ENCODE measurements around the gene DOK5. TPM values are rescaled to one million over a fixed set of nuclear protein-coding genes. Genes with fewer than 3 reads are reported as not detected.

Gene DOK5
- total RNA-seq, 4 donors from 2014 or later = 4.7 to 10.9 (median 7.3) TPM

- H3K9me3 ChIP-seq = no peaks in the 10 kb centered on the region
- H3K36me3 ChIP-seq = no peaks in the 10 kb centered on the region
- no peak overlapping the region for H3K27ac ChIP-seq
- intact Hi-C loops (cut with DNase I) = no loop called here
- H3K4me1 ChIP-seq = no peaks in the 10 kb centered on the region
- H3K27me3 ChIP-seq = no peaks in the 10 kb centered on the region
- H3K4me3 ChIP-seq (replicated peaks in 1 of 3) = no peak overlapping the region
- no peak for DNase-seq
- TF ChIP-seq POLR2A (IDR thresholded peaks at IDR 0.05) (no peak), CTCF (IDR thresholded peaks at IDR 0.05) (no peak)
- WGBS, 2 donors = 48 to 57% methylated on average over 3 of the region's 3 CpGs
These were observed 74.4 kb downstream of the DOK5 start for GRCh38 chr20:54549658-54550326.

GRCh38 chr20:54550776-54551396, 75.5 kb downstream of the DOK5 start:
- H3K36me3 ChIP-seq = no peaks in the 10 kb centered on the region
- TF ChIP-seq POLR2A (IDR thresholded peaks at IDR 0.05) (no peak), CTCF (IDR thresholded peaks at IDR 0.05) (no peak)
- H3K27ac ChIP-seq = no peak overlapping the region
- no peaks in the 10 kb centered on the region for H3K4me1 ChIP-seq
- DNase-seq = no peak
- no peak overlapping the region for H3K4me3 ChIP-seq (replicated peaks in 1 of 3)
- intact Hi-C loops (cut with DNase I) = no loop called here
- H3K27me3 ChIP-seq = no peaks in the 10 kb centered on the region
- no peaks in the 10 kb centered on the region for H3K9me3 ChIP-seq
- WGBS, 2 donors = 93 to 98% methylated on average over 5 of the region's 5 CpGs

- DNase-seq = no peak
- Histone ChIP-seq H3K27me3 (no peaks in the 10 kb centered on the region), H3K9me3 (no peaks in the 10 kb centered on the region), H3K4me1 (no peaks in the 10 kb centered on the region), H3K36me3 (no peaks in the 10 kb centered on the region), H3K4me3 (replicated peaks in 1 of 3) (no peak overlapping the region), H3K27ac (no peak overlapping the region)
- TF ChIP-seq POLR2A (IDR thresholded peaks at IDR 0.05) (no peak), CTCF (IDR thresholded peaks at IDR 0.05) (no peak)
- intact Hi-C loops (cut with DNase I) = no loop called here
These were observed 78.6 kb downstream of the DOK5 start for GRCh38 chr20:54554006-54554405.

- Histone ChIP-seq H3K9me3 (no peaks in the 10 kb centered on the region), H3K36me3 (no peaks in the 10 kb centered on the region), H3K27ac (no peak overlapping the region), H3K4me1 (no peaks in the 10 kb centered on the region), H3K4me3 (replicated peaks in 1 of 3) (no peak overlapping the region), H3K27me3 (no peaks in the 10 kb centered on the region)
- DNase-seq = no peak
- intact Hi-C loops (cut with DNase I) = no loop called here
- 78 to 82% methylated on average over 3 of the region's 3 CpGs for WGBS, 2 donors
- TF ChIP-seq POLR2A (IDR thresholded peaks at IDR 0.05) (no peak), CTCF (IDR thresholded peaks at IDR 0.05) (no peak)
These were observed 79.8 kb downstream of the DOK5 start for GRCh38 chr20:54555150-54555549.

- no peaks in the 10 kb centered on the region for H3K4me1 ChIP-seq
- TF ChIP-seq POLR2A (IDR thresholded peaks at IDR 0.05) (no peak), CTCF (IDR thresholded peaks at IDR 0.05) (no peak)
- no peak overlapping the region for H3K27ac ChIP-seq
- DNase-seq = no peak
- no peaks in the 10 kb centered on the region for H3K36me3 ChIP-seq
- intact Hi-C loops (cut with DNase I) = no loop called here
- no peak overlapping the region for H3K4me3 ChIP-seq (replicated peaks in 1 of 3)
- WGBS, 2 donors = 94 to 98% methylated on average over 2 of the region's 2 CpGs
- no peaks in the 10 kb centered on the region for H3K9me3 ChIP-seq
- no peaks in the 10 kb centered on the region for H3K27me3 ChIP-seq
These were observed 81.0 kb downstream of the DOK5 start for GRCh38 chr20:54556406-54556805.
